ENCODE results near the gene COMMD2.

The COMMD2 gene

GRCh38 chr3:149751551-149751950, 738 bp downstream of the COMMD2 start:
- H2AFZ ChIP-seq (ENCODE audit: low read depth, low read length): peak overlapping the region; percentile 97
- H3K4me3 ChIP-seq (ENCODE audit: low read depth in 1 of 2, low read length in 2 of 2): peak overlapping the region; percentile 54 to 89
- H3K27me3 ChIP-seq (ENCODE audit: insufficient read depth, low read length, poor library complexity): no peaks in the 10 kb centered on the region
- H3K9me3 ChIP-seq (ENCODE audit: insufficient read depth, low read length, severe bottlenecking): no peaks in the 10 kb centered on the region
- H3K36me3 ChIP-seq (ENCODE audit: insufficient read depth, low read length): peaks cover 28% of the 10 kb centered on the region
- H3K9ac ChIP-seq (ENCODE audit: low read depth, low read length): peak overlapping the region; percentile 72
- H3K4me1 ChIP-seq (ENCODE audit: insufficient read depth, low read length): peaks cover 28% of the 10 kb centered on the region
- DNase-seq: no peak
- peaks cover 12% of the 10 kb centered on the region for H3K79me2 ChIP-seq (ENCODE audit: insufficient read depth, low read length)
- TF ChIP-seq EZH2 (IDR thresholded peaks at IDR 0.05; ENCODE audit: borderline replicate concordance, low read depth, low read length, severe bottlenecking) (no peak), CTCF (IDR thresholded peaks at IDR 0.05; ENCODE audit: borderline replicate concordance, extremely low read depth, low read length, poor library complexity, severe bottlenecking) (no peak)
- H4K20me1 ChIP-seq (ENCODE audit: insufficient read depth, low read length): no peaks in the 10 kb centered on the region
- peak overlapping the region; percentile 87 for H3K4me2 ChIP-seq (ENCODE audit: insufficient read depth, low read length)
- peak overlapping the region; percentile 73 for H3K27ac ChIP-seq (ENCODE audit: low read length)
- no peak for ATAC-seq (ENCODE audit: insufficient read depth, low read depth)

- no peak for DNase-seq
- Histone ChIP-seq H3K79me2 (ENCODE audit: insufficient read depth, low read length) (no peaks in the 10 kb centered on the region), H3K36me3 (ENCODE audit: insufficient read depth, low read length) (peaks cover 69% of the 10 kb centered on the region), H3K4me1 (ENCODE audit: insufficient read depth, low read length) (no peaks in the 10 kb centered on the region), H4K20me1 (ENCODE audit: insufficient read depth, low read length) (no peaks in the 10 kb centered on the region), H3K27ac (ENCODE audit: low read length) (no peak overlapping the region), H3K9me3 (ENCODE audit: insufficient read depth, low read length, severe bottlenecking) (no peaks in the 10 kb centered on the region), H3K4me3 (ENCODE audit: low read depth in 1 of 2, low read length in 2 of 2) (no peak overlapping the region), H3K27me3 (ENCODE audit: insufficient read depth, low read length, poor library complexity) (no peaks in the 10 kb centered on the region), H2AFZ (ENCODE audit: low read depth, low read length) (no peak overlapping the region), H3K9ac (ENCODE audit: low read depth, low read length) (no peak overlapping the region), H3K4me2 (ENCODE audit: insufficient read depth, low read length) (no peak overlapping the region)
- TF ChIP-seq EZH2 (IDR thresholded peaks at IDR 0.05; ENCODE audit: borderline replicate concordance, low read depth, low read length, severe bottlenecking) (no peak), CTCF (IDR thresholded peaks at IDR 0.05; ENCODE audit: borderline replicate concordance, extremely low read depth, low read length, poor library complexity, severe bottlenecking) (no peak)
- no peak for ATAC-seq (ENCODE audit: insufficient read depth, low read depth)
Measured at GRCh38 chr3:149744606-149745005, 7.7 kb downstream of the COMMD2 start.

- Histone ChIP-seq H3K4me1 (ENCODE audit: insufficient read depth, low read length) (no peaks in the 10 kb centered on the region), H3K9ac (ENCODE audit: low read depth, low read length) (no peak overlapping the region), H3K27ac (ENCODE audit: low read length) (no peak overlapping the region), H4K20me1 (ENCODE audit: insufficient read depth, low read length) (no peaks in the 10 kb centered on the region), H2AFZ (ENCODE audit: low read depth, low read length) (no peak overlapping the region), H3K27me3 (ENCODE audit: insufficient read depth, low read length, poor library complexity) (no peaks in the 10 kb centered on the region), H3K79me2 (ENCODE audit: insufficient read depth, low read length) (no peaks in the 10 kb centered on the region), H3K4me2 (ENCODE audit: insufficient read depth, low read length) (no peak overlapping the region), H3K4me3 (ENCODE audit: low read depth in 1 of 2, low read length in 2 of 2) (no peak overlapping the region), H3K36me3 (ENCODE audit: insufficient read depth, low read length) (peaks cover 69% of the 10 kb centered on the region), H3K9me3 (ENCODE audit: insufficient read depth, low read length, severe bottlenecking) (no peaks in the 10 kb centered on the region)
- DNase-seq: no peak
- ATAC-seq (ENCODE audit: insufficient read depth, low read depth): no peak
- TF ChIP-seq EZH2 (IDR thresholded peaks at IDR 0.05; ENCODE audit: borderline replicate concordance, low read depth, low read length, severe bottlenecking) (no peak), CTCF (IDR thresholded peaks at IDR 0.05; ENCODE audit: borderline replicate concordance, extremely low read depth, low read length, poor library complexity, severe bottlenecking) (no peak)
Measured at GRCh38 chr3:149744151-149744550, 8.1 kb downstream of the COMMD2 start.

- H3K27me3 ChIP-seq (ENCODE audit: insufficient read depth, low read length, poor library complexity): no peaks in the 10 kb centered on the region
- H3K27ac ChIP-seq (ENCODE audit: low read length): no peak overlapping the region
- H3K9me3 ChIP-seq (ENCODE audit: insufficient read depth, low read length, severe bottlenecking): no peaks in the 10 kb centered on the region
- H3K36me3 ChIP-seq (ENCODE audit: insufficient read depth, low read length): peaks cover 31% of the 10 kb centered on the region; the same call in 1 of the 2 replicates
- no peaks in the 10 kb centered on the region for H3K79me2 ChIP-seq (ENCODE audit: insufficient read depth, low read length)
- no peak overlapping the region for H3K9ac ChIP-seq (ENCODE audit: low read depth, low read length)
- no peak overlapping the region for H2AFZ ChIP-seq (ENCODE audit: low read depth, low read length)
- H3K4me2 ChIP-seq (ENCODE audit: insufficient read depth, low read length): no peak overlapping the region
- TF ChIP-seq EZH2 (IDR thresholded peaks at IDR 0.05; ENCODE audit: borderline replicate concordance, low read depth, low read length, severe bottlenecking) (no peak), CTCF (IDR thresholded peaks at IDR 0.05; ENCODE audit: borderline replicate concordance, extremely low read depth, low read length, poor library complexity, severe bottlenecking) (no peak)
- no peak overlapping the region for H3K4me3 ChIP-seq (ENCODE audit: low read depth in 1 of 2, low read length in 2 of 2)
- H4K20me1 ChIP-seq (ENCODE audit: insufficient read depth, low read length): no peaks in the 10 kb centered on the region
- ATAC-seq (ENCODE audit: insufficient read depth, low read depth): no peak
- H3K4me1 ChIP-seq (ENCODE audit: insufficient read depth, low read length): no peaks in the 10 kb centered on the region
- DNase-seq: no peak
Measured at GRCh38 chr3:149739396-149739795, 12.9 kb downstream of the COMMD2 start.

All from DND-41 (cell line).